NCI-H146 treated with DMSO at 0.1 percent for 48 hours (cell line): Measurements from ENCODE around the gene ASF1B.

Experiments
- DNase-seq: peaks from one replicate; lab custom pipeline; 2025; ENCODE audit not compliant: unreplicated experiment; lab: John Stamatoyannopoulos, UW

Gene ASF1B

GRCh38 chr19:14138576-14139265 lies 2.3 kb upstream of the ASF1B start:
- DNase-seq = no peak

DNA sequence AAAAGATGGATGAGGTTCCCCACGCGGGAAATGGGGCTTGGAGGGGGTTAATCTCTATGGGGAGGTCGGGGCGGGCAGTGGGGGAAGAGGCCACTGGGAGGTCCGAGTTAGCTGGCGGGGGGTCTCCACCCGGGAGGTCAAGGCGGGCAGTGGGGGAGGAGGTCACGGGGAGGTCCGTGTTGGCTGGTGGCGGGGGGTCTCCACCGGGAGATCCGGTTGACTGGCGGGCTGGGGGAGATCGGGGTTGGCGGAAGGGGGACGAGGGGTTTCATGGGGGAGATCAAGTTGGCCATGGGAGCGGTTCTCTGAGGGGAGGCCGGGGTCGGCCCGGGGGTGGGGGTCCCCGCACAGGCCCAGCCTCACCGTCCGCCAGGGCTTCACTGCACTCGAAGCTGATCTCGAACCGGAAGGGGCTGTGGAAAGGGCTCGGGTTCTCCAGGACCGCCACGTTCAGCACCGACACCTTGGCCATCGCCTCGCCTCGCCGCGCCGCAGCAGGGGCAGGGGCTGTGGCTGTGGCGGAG lies 342 bp downstream of the ASF1B start:
- no peak for DNase-seq

DNA sequence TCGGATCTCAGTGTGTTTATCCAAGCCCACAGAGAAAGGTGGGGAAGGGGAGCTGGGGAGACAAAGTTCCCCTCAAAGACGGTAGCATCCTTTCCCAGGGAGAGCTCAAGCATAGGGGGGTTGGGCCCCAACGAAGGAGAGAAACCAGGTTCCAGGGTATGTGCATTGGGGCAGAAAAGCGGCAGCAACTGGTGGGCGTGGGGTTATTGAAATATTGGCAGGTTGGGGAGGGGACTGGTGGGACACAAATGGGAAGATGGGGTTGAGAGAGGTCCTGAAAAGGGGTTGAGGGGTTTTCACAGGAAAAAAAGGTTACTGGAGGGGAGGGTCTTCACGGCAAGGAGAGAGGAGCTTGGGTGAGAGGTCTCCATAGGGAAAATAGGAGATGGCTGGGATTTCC lies 1.0 kb downstream of the ASF1B start:
- DNase-seq = no peak

- no peak for DNase-seq
These were observed 8.4 kb downstream of the ASF1B start for GRCh38 chr19:14127929-14128509.

DNA sequence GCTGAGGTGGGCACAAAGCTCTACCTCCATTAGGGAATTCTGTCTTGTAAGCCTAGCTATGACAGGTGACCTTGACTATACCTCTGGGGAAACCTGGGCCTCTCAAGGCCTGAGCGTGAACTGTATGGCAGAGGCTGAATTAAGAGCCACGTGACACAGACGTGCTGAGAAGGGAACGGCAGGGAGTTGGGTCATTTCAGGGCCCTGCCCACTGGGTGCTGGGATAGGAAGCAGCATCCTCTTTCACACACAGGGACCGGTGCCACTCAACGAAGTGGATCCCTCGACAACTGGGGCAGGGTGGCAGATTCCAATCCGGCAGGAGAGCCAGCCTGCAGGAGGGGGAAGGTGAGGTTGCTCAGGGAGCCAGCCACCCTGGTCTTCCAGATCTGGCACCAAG lies 9.2 kb downstream of the ASF1B start:
- DNase-seq = no peak

DNA sequence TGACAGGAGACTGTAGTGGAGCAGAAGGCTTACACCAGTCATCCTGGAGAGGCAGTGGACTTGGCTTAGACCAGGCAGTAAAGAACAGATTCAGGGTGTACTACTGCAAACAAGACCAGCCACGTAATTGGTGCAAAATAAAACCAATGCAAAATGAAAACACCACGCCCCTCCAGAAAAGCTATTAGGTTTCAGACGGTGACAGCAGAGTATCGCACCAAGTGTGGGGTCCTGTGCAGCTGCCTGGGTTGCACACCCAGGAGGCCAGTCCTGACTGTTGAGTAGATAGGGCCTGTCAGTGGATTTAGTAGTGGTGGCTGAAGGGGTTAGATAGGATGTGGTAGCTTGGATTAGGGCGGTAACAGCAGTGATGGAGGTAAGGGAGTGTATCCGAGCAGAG lies 13.5 kb downstream of the ASF1B start:
- no peak for DNase-seq

- DNase-seq = no peak
These were observed 15.9 kb downstream of the ASF1B start for GRCh38 chr19:14120497-14120780.

GRCh38 chr19:14119644-14120496 lies 16.5 kb downstream of the ASF1B start:
- DNase-seq = no peak

DNA sequence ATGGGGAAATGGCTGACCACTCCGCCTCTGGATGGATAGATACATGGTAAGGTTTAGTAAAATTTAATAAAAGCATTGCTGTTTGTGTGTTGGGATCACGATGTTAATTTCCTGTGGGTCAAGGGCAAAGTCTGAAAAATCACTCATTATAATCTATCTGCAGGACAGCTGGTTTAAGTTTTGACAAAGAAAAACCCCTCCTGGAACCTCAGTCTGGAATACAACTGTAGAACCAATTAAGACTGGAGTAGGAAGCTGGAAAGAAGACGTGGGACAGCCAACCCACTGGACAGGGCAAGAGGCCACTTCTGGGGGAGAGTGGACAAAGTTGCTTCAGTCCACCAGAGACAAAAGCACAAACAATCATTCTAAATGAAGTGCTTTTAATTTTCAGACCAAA lies 17.2 kb downstream of the ASF1B start:
- no peak for DNase-seq

DNA sequence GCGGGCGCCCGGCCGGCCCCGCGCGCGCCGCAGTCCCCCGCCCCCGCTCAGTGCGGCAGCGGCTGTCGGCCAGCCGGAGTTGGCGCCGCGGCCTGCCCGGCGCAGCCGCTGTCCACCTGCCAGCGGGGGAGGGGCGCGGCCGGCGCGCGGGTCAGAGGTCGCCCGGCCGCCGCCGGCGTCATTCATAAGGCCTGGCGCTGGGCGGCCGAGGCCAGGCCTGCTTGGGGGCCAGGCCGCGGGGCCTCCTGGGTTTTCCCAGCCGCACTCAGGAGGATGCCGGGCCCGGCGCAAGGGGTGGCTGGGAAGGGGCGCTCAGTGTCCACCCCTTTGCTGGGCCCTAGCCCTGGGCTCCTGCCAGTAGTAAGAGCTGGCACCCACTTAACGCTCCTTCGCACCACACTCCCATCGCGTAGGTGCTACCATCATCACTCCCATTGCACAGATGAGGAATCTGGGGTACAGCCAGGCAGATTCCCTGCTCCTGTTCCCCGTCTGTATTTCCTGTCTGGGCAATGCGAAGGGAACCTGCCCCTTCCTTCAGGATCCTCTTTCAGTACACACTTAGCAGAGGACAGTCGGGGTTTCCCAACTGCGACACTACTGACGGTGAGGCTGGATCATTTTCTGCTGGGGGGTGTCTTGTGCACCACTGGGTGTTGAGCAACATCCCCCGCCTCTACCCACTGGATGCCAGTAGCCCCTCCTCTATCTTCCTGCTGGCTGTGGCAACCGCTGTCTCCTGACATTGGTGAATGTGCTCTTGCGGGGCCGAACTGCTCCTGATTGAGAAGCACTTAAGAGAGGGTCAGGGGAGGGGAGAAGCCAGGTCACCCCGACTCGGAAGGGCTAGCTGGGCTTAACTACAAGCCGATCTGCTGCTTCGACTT lies 18.0 kb downstream of the ASF1B start:
- DNase-seq = no peak

GRCh38 chr19:14117668-14118164 lies 18.7 kb downstream of the ASF1B start, which contains the start of gene PRKACA:
Gene PRKACA, minus strand, starts transcription at chr19:14117762. Its CDS starts 215 bp downstream, at chr19:14117547.
- DNase-seq = peak; percentile 97

- no peak for DNase-seq
These were observed 19.3 kb downstream of the ASF1B start for GRCh38 chr19:14116918-14117578.

- no peak for DNase-seq
These were observed 19.9 kb downstream of the ASF1B start for GRCh38 chr19:14116525-14116917.

DNA sequence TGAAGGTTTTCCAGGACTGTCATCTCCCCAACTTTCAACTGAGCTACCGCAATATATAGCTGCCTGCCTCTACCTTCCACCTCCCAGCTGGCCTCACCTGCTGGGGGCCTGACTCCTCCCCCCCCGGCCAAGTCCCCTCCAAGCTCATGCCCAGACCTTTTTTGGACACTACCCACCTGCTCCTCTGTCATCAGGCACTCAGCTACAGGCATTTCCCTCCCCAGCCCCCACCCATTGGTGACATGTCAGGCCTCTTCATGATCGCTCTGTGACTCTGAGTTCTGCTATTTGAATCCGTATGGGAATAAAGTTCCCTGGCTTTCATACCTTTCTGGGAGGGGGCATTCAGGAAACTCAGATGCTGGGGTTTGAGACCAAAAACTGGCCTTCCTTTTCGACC lies 20.6 kb downstream of the ASF1B start:
- DNase-seq = no peak

DNA sequence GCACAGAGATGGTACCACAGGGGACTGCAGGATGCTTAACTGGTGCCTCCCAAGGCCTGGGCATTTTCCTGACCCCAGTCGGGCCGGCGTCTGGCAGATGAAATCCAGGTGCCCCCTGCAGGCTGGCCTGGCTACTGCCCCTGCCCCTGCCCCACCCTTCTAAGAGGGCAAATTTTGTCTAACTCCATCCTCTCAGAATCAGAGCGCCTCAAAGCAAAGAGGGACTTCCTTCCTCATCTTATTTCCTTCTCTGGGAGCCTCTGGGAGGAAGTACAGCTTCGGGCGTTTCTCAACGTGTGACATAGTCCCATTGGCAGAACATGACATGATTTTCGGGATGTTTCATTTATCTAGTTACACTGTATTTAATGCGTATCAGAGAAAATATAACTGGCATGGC lies 21.5 kb downstream of the ASF1B start:
- DNase-seq = no peak

DNA sequence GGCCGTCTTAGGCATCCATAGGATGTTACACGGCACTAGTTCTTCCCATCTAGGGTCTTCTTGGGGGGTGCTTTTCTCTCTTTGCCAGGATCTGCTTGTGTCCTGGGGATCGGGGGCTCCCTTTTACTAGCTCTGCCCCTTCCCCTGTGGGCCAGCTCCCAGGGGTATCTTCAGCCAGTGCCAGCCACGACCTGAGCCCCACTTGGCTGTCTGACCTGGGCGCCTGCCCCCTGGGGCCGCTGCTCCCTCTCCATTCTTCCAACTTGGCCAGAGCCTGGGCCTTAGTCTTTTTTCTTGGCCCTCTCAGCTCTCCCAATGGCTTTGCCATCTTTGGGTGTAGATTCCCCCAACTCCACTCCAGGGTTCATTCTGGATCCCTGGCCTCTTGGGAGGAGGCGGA lies 21.9 kb downstream of the ASF1B start:
- no peak for DNase-seq

GRCh38 chr19:14113762-14114414 lies 22.5 kb downstream of the ASF1B start:
- no peak for DNase-seq

DNA sequence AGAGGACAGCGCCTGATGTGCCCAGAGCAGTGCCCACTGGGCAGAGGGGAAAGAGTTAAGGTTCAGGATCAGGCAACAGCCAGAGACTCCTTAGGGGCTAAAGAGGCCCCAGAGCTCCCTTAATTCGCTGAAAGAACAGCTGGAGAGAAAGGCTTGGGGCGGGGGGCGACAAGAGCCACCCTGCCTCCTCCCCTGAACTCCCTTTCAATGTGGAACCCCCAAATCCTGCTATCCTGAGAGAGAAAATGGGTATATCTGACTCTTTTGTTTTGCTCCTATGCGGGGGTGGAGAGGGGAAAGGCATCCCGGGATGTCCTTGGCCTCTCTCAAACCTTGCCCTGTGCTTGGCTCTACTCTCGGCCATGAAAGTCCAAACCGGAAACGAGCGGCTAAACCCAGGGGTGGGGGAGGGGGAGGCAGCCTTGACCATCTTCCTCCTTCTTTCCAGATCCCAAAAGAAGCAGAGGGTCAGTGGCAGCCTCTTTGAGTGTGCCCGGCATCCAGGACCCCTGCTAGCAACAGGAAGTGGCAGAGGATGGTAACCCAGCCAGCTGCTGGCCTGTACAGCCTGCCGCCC lies 23.5 kb downstream of the ASF1B start:
- no peak for DNase-seq

- DNase-seq = no peak
These were observed 24.2 kb downstream of the ASF1B start for GRCh38 chr19:14112051-14112808.
